HepG2 (cell line): ENCODE measurements around the gene DUSP16. TPM values are rescaled to one million over a fixed set of nuclear protein-coding genes. Genes with fewer than 3 reads are reported as not detected.

Experiments
- CC2D1A ChIP-seq: sonication (generic); formaldehyde crosslinking; IDR thresholded peaks from 2 replicates; pipeline ENCODE4 v1.8.1; 2023; ENCODE audit warnings: mild to moderate bottlenecking, missing genetic modification reagents
- DZIP1 ChIP-seq: sonication (generic); formaldehyde crosslinking; IDR thresholded peaks from 2 replicates; pipeline ENCODE4 v1.5.0; 2020; ENCODE audit warnings: mild to moderate bottlenecking, missing genetic modification reagents
- EED ChIP-seq: sonication (generic); formaldehyde crosslinking; IDR thresholded peaks from 2 replicates; pipeline ENCODE4 v1.5.0; 2020; ENCODE audit warnings: mild to moderate bottlenecking, missing genetic modification reagents
- FIP1L1 ChIP-seq: fragments of 200-400 bp; formaldehyde crosslinking; IDR thresholded peaks from 2 replicates; pipeline ENCODE4 v1.6.1; 2018; ENCODE audit warnings: low read depth, mild to moderate bottlenecking, low read length, moderate library complexity, borderline replicate concordance; ENCODE audit not compliant: insufficient read depth
- FOXM1 ChIP-seq: sonication (generic); formaldehyde crosslinking; IDR thresholded peaks from 2 replicates; pipeline ENCODE4 v1.5.0; 2020; ENCODE audit warnings: missing genetic modification reagents
- IRF2 ChIP-seq: IDR thresholded peaks from 2 replicates; pipeline ENCODE4 v1.6.1; 2018; ENCODE audit warnings: missing genetic modification reagents, missing compliant biosample characterization
- ISL2 ChIP-seq: sonication (generic); formaldehyde crosslinking; IDR thresholded peaks from 2 replicates; pipeline ENCODE4 v1.5.0; 2020; ENCODE audit warnings: missing genetic modification reagents
- KDM5A ChIP-seq: fragments of 200-600 bp; sonication (generic); IDR thresholded peaks from 2 replicates; pipeline ENCODE4 v1.7.0; 2018; ENCODE audit warnings: antibody characterized with exemption, mild to moderate bottlenecking, low read length, borderline replicate concordance
- MAFK ChIP-seq, 2 experiments: IDR thresholded peaks in 1 of 2; conservative IDR thresholded peaks in 1 of 2; 2 replicates each; pipeline ENCODE4 v1.6.1; 2011; ENCODE audit warnings: improper control_type of control experiment in 2 of 2, low read length in 2 of 2
- RAD51 ChIP-seq: fragments of 450-650 bp; IDR thresholded peaks from 2 replicates; pipeline ENCODE4 v1.6.1; 2016; ENCODE audit warnings: borderline replicate concordance
- SMAD9 ChIP-seq: sonication (generic); formaldehyde crosslinking; IDR thresholded peaks from 2 replicates; pipeline ENCODE4 v1.5.1; 2020; ENCODE audit warnings: mild to moderate bottlenecking, missing genetic modification reagents
- SRSF9 ChIP-seq: fragments of 200-400 bp; formaldehyde crosslinking; IDR thresholded peaks from 2 replicates; pipeline ENCODE4 v1.6.1; 2018; ENCODE audit warnings: borderline replicate concordance, mild to moderate bottlenecking, low read depth, low read length; ENCODE audit not compliant: insufficient read depth, poor library complexity, severe bottlenecking
- ZBED4 ChIP-seq: sonication (generic); formaldehyde crosslinking; IDR thresholded peaks from 2 replicates; pipeline ENCODE4 v1.4.0; 2020; ENCODE audit warnings: missing genetic modification reagents, borderline replicate concordance
- ZBTB39 ChIP-seq: sonication (generic); formaldehyde crosslinking; IDR thresholded peaks from 2 replicates; pipeline ENCODE4 v1.5.0; 2020; ENCODE audit warnings: missing genetic modification reagents
- ZBTB49 ChIP-seq: sonication (generic); formaldehyde crosslinking; IDR thresholded peaks from 2 replicates; pipeline ENCODE4 v1.4.0; 2020; ENCODE audit warnings: missing genetic modification reagents, borderline replicate concordance
- ZFP90 ChIP-seq: sonication (generic); formaldehyde crosslinking; IDR thresholded peaks from 2 replicates; pipeline ENCODE4 v1.8.0; 2022; ENCODE audit warnings: missing genetic modification reagents, mild to moderate bottlenecking, inconsistent platforms, borderline replicate concordance
- ZNF782 ChIP-seq: sonication (generic); formaldehyde crosslinking; IDR thresholded peaks from 2 replicates; pipeline ENCODE4 v1.4.0; 2020; ENCODE audit warnings: missing genetic modification reagents, mild to moderate bottlenecking, borderline replicate concordance
- ZNF879 ChIP-seq: sonication (generic); formaldehyde crosslinking; IDR thresholded peaks from 2 replicates; pipeline ENCODE4 v1.8.1; 2023; ENCODE audit warnings: missing genetic modification reagents
- polyA plus RNA-seq, 8 experiments: library from polyadenylated mRNA; depleted of rRNA in 3 of 8; stranded (reverse) in 7 of 8; unstranded in 1 of 8; fragments of >200 nt; fragmentation: Illumina TruSeq in 4 of 8; extraction: Trizol in 4 of 8; gene quantifications; 2 replicates each; pipeline versions ENCODE4 v1.2.1 to v1.2.3, GENCODE V29; 2011 to 2016; ENCODE audit warnings: low read depth in 4 of 8, missing spikeins in 1 of 8, mixed read lengths in 1 of 8; ENCODE audit not compliant: insufficient read depth in 1 of 8
- total RNA-seq, 5 experiments: library from RNA; depleted of rRNA; stranded (reverse); fragments of >200 nt; fragmentation: Illumina TruSeq; extraction: Trizol; gene quantifications; 2 replicates each; pipeline ENCODE4 v1.2.3, GENCODE V29; 2016; ENCODE audit warnings: low read depth in 1 of 5

Gene DUSP16
- total and polyA plus RNA-seq, 2 of the 13 experiments (the other 11 are each of a cell fraction or from before 2014, with no cell fraction given): 45.7 to 46.6 TPM

GRCh38 chr12:12546314-12546772 lies 16.3 kb downstream of the DUSP16 start (continued):
- TF ChIP-seq DZIP1 (CRISPR knock-in tag) (no peak), SRSF9 (no peak), ZBED4 (CRISPR knock-in tag) (no peak), ZFP90 (CRISPR knock-in tag) (no peak), ZBTB49 (CRISPR knock-in tag) (no peak), CC2D1A (CRISPR knock-in tag) (no peak), FOXM1 (no peak), RAD51 (no peak), ZBTB39 (no peak), KDM5A (no peak), FIP1L1 (no peak), IRF2 (CRISPR knock-in tag) (peak; percentile 87), EED (CRISPR knock-in tag) (no peak), ZNF879 (CRISPR knock-in tag) (no peak), MAFK (conservative IDR thresholded peaks at IDR 0.05 in 1 of 2, IDR thresholded peaks at IDR 0.05 in 1 of 2; ENCODE audit: low read length in 2 of 2) (peak; percentile 28 to 43; a peak in 3 of 4 replicates), ISL2 (peak; percentile 99), SMAD9 (CRISPR knock-in tag) (no peak), ZNF782 (CRISPR knock-in tag) (no peak)
